ENCODE data around the gene BABAM2. TPM values are rescaled to one million over a fixed set of nuclear protein-coding genes. Genes with fewer than 3 reads are reported as not detected.

BABAM2 gene
- total and polyA plus RNA-seq, 10 of the 15 experiments (the other 5 are each of a cell fraction or from before 2014, with no cell fraction given) = 30.7 to 59.9 (median 44.5) TPM

- TF ChIP-seq CUX1 (IDR thresholded peaks at IDR 0.05; ENCODE audit: insufficient replicate concordance, low read depth, low read length) = no peak
- TF ChIP-seq NFXL1 (IDR thresholded peaks at IDR 0.05; ENCODE audit: borderline replicate concordance) = no peak
- TF ChIP-seq RELA (IDR thresholded peaks at IDR 0.05; ENCODE audit: borderline replicate concordance, partially characterized antibody) = no peak
- peak; percentile 51; the same call in 1 of the 2 replicates for TF ChIP-seq RUNX3 (IDR thresholded peaks at IDR 0.05; ENCODE audit: low read length)
These were observed 243.8 kb downstream of the BABAM2 start (continued) for GRCh38 chr2:28134262-28134812.

- ChIA-PET CTCF (interaction anchor here (1.2 kb wide), 1 partner anchor 9 kb away, joined by 4 read pairs; no protein-coding TSS in a partner anchor), POLR2A (no interaction called here), RAD21 (ENCODE audit: unreplicated experiment) (no interaction called here), SMC1A (ENCODE audit: uncharacterized antibody, unreplicated experiment) (interaction anchor here (0.6 to 1.3 kb wide), 4 partner anchors 15 to 299 kb away, joined by 3 to 4 read pairs (median 4); no protein-coding TSS in a partner anchor)
- H3K27ac ChIP-seq (ENCODE audit: control insufficient read depth, insufficient read depth) = peak overlapping the region; percentile 59
- H3K4me3 ChIP-seq = no peak overlapping the region
- intact Hi-C loops (cut with micrococcal nuclease; ENCODE audit: unreplicated experiment) = no loop called here
- peak overlapping the region; percentile 61 for H2AFZ ChIP-seq (ENCODE audit: control insufficient read depth, low read depth, low read length)
- no peak overlapping the region for H3K9ac ChIP-seq (ENCODE audit: control insufficient read depth, insufficient read depth, low read length)
- DNase-seq (ENCODE audit: low read depth, low spot score) (no peak), FAIRE-seq (no peak), ATAC-seq (peak; percentile 39; the same call in 1 of the 3 replicates)
- TF ChIP-seq NFIC (IDR thresholded peaks at IDR 0.05; ENCODE audit: low read depth, low read length) (0 out of 2 replicates have a peak, but pooled peaks have one; percentile 8), EED (IDR thresholded peaks at IDR 0.05; ENCODE audit: low read depth) (no peak)
- no peaks in the 10 kb centered on the region for H4K20me1 ChIP-seq (ENCODE audit: control insufficient read depth, insufficient read depth)
- H3K27me3 ChIP-seq (replicated peaks in 1 of 2; ENCODE audit: control insufficient read depth in 2 of 2, insufficient read depth in 2 of 2, low read length in 1 of 2) = no peaks in the 10 kb centered on the region
- no peaks in the 10 kb centered on the region for H3K9me3 ChIP-seq (replicated peaks; ENCODE audit: control insufficient read depth, insufficient read depth, low read length)
- in situ Hi-C loops (cut with MboI) = no loop called here
- WGBS (ENCODE audit: insufficient coverage, insufficient replicate concordance, low lambda C conversion rate, missing lambda C conversion rate) = 0% methylated on average over 1 of the region's 1 CpG
- no peaks in the 10 kb centered on the region for H3K79me2 ChIP-seq (ENCODE audit: control insufficient read depth, insufficient read depth, low read length)
- no peaks in the 10 kb centered on the region for H3K36me3 ChIP-seq (ENCODE audit: control insufficient read depth in 2 of 2, insufficient read depth in 2 of 2, low read length in 1 of 2)
- peak overlapping the region; percentile 62 for H3K4me2 ChIP-seq (ENCODE audit: control insufficient read depth, insufficient read depth)
- peaks cover 19% of the 10 kb centered on the region for H3K4me1 ChIP-seq (ENCODE audit: control insufficient read depth, insufficient read depth, low read length)
- no TSS peak for BruUV-seq (replicated peaks)
These were observed 244.3 kb downstream of the BABAM2 start for GRCh38 chr2:28134857-28135256.
